NCI-H128 (cell line): ENCODE measurements around the gene LHFPL2.
"Not testable (repeated sequence)": the region's sequence is repeated elsewhere in the genome, so short reads cannot be mapped to it uniquely, and the experiment has no call there.

Source experiments
- DNase-seq: peaks from one replicate; lab custom pipeline; 2025; ENCODE audit not compliant: unreplicated experiment; lab: John Stamatoyannopoulos, UW

The LHFPL2 gene

GRCh38 chr5:78666975-78667374 is 18.4 kb upstream of the LHFPL2 start:
- not testable (repeated sequence) for DNase-seq

- no peak for DNase-seq
These were observed 17.5 kb upstream of the LHFPL2 start for GRCh38 chr5:78666041-78666444.

- DNase-seq, result no peak
These were observed 17.0 kb upstream of the LHFPL2 start for GRCh38 chr5:78665534-78665933.

GRCh38 chr5:78662323-78662722 is 13.8 kb upstream of the LHFPL2 start:
- no peak for DNase-seq

- no peak for DNase-seq
These were observed 13.1 kb upstream of the LHFPL2 start for GRCh38 chr5:78661691-78662090.

- DNase-seq, result no peak
These were observed 12.5 kb upstream of the LHFPL2 start for GRCh38 chr5:78661044-78661443.

- no peak for DNase-seq
These were observed 11.8 kb upstream of the LHFPL2 start for GRCh38 chr5:78660401-78660800.

GRCh38 chr5:78659714-78660113 is 11.1 kb upstream of the LHFPL2 start:
- DNase-seq, result no peak

- no peak for DNase-seq
These were observed 10.5 kb upstream of the LHFPL2 start for GRCh38 chr5:78659114-78659513.

GRCh38 chr5:78657201-78657600 is 8.6 kb upstream of the LHFPL2 start:
- no peak for DNase-seq

- no peak for DNase-seq
These were observed 7.2 kb upstream of the LHFPL2 start for GRCh38 chr5:78655746-78656290.

GRCh38 chr5:78654386-78654785 is 5.8 kb upstream of the LHFPL2 start:
- no peak for DNase-seq

GRCh38 chr5:78653681-78654366 is 5.3 kb upstream of the LHFPL2 start:
- no peak for DNase-seq

GRCh38 chr5:78653031-78653430 is 4.5 kb upstream of the LHFPL2 start:
- no peak for DNase-seq

- no peak for DNase-seq
These were observed 2.9 kb upstream of the LHFPL2 start for GRCh38 chr5:78651468-78651867.

- DNase-seq, result no peak
These were observed 2.0 kb upstream of the LHFPL2 start for GRCh38 chr5:78650531-78650930.

GRCh38 chr5:78649861-78650496 is 1.4 kb upstream of the LHFPL2 start:
- DNase-seq, result no peak

- no peak for DNase-seq
These were observed 681 bp upstream of the LHFPL2 start for GRCh38 chr5:78649211-78649695.

- DNase-seq, result no peak
These were observed 674 bp downstream of the LHFPL2 start for GRCh38 chr5:78647838-78648358.

GRCh38 chr5:78647351-78647818 is 1.2 kb downstream of the LHFPL2 start:
- no peak for DNase-seq

- no peak for DNase-seq
These were observed 3.8 kb downstream of the LHFPL2 start for GRCh38 chr5:78644741-78645300.

- DNase-seq, result no peak
These were observed 4.4 kb downstream of the LHFPL2 start for GRCh38 chr5:78644129-78644528.
